ENCODE results near the gene PNMA6F.

The PNMA6F gene

DNA sequence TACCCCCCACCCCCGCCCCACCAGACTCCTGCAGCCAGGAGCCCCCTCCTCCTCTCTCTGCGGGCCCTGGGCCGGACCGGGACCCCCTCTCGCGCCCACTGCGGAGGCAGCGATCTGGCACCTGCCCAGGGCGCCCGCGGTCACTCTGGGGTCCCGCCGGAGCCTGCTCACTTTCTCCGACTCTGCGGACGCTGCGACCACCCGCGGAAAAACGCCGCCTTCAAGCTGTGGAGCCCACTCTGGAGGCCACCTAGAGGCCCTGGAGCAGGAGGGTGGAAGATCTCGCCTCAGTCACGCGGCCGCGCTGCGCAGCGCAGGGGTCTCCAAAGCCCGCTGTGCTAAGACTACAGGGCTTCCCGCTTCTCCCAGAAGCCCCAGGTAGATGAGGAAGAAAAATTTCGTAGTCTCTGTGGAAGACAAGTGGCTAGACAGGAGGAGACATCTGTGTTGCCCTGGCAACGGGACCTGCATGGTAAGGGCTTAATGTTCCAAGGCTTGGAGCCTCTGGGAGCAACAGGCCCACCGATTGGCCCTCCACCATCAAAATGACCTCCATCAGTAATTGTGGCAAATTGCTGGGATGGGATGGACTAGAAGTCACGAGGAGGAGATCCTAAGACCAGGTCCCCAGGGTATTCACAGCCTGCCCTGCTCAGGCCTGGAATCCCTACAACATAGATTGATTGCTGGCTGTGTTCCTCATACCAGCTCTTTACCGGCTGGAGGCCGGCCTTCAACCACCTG, at the start of gene PNMA6F:
TSS of gene PNMA6F (minus strand) at position 387 of the 744 bp plus-strand sequence. CDS start 1,093 bp downstream, outside the sequence.
- DNase-seq (ENCODE audit: low read depth in 4 of 4, low spot score in 1 of 4): no peak

DNA sequence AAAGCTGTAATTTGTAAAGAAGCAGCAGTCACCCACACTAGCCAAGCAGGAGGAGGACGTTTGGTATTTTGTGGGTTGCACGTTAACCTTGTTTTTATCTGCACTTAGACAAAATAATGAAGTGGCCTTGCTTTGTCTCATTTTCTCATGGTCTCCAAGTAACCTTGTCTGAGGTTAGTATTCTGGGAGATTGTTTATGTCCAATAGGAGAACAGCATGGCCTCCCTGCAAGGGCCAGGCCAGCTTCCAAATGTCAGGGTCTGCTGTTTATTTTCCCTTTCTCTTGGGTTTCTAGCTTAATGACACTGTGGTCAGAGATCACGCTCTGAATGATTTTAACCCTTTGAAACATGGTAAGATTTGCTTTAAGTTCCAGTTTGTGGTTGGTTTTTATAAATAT, 49.7 kb upstream of the PNMA6F start:
- DNase-seq (ENCODE audit: low read depth in 4 of 4, low spot score in 1 of 4): no peak

DNA sequence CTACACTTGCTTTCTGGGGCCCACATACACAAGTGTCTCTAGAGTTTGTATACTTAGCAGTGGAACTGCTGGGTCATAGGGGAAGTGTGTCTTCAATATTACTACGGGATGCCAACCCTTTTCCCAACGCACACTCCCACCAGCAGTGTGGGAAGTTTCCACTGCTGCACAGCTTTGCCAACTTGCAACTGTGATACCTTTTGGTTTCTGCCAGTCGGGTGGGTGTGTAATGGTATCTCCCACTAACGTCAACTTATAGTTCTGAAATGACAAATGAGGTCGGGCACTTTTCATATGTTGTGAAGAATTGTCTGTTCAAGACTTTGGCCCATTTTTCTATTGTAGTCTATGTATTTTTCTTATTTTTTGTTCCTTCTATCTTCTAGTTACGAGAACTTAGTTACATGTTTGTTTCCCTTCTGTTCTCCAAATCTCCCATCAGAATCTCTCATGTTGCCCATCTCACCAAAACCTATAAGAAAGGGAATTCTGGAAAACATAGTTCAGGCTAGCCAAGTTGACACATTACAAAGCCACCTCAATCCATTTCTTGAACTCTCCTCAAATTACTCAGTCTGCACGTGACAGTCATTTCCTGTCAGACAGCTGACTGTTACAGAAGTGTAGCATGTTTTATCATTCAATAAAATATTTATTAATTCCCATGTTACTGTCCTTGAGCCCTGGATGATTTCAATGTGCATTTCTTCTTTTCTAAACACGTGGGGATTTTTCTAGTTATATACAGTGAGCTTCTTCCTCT, 48.9 kb upstream of the PNMA6F start:
- no peak for DNase-seq (ENCODE audit: low read depth in 4 of 4, low spot score in 1 of 4)

DNA sequence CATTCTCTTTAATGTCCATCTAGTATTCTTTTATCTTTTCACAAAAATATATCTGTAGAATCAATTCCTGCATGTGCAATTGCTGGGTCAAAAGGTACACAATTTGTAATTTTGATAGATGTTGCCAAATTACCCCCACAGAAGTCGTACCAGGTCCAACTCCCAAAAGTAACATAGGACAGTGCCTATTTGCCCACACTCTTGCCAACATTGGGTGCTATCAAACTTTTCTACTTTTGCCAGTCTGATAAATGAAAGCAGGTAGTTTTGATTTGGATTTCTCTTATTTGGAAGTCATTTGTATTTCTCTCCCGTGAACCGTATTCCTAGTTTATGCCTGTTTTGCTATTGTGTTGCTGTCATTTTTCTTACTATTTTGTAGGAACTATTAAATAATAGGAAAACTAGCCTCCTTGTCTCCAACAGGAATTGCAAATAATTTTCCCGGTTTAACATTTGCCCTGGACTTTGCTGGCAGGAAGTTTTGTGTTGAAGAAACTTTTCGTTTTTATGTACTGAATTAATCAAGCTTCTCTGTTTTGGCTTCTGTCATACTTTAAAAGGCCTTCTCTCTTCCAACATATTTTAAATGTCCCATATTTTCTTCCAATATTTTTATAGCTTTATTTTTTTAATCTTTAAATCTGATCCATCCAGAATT, 45.4 kb upstream of the PNMA6F start:
- no peak for DNase-seq (ENCODE audit: low read depth in 4 of 4, low spot score in 1 of 4)

DNA sequence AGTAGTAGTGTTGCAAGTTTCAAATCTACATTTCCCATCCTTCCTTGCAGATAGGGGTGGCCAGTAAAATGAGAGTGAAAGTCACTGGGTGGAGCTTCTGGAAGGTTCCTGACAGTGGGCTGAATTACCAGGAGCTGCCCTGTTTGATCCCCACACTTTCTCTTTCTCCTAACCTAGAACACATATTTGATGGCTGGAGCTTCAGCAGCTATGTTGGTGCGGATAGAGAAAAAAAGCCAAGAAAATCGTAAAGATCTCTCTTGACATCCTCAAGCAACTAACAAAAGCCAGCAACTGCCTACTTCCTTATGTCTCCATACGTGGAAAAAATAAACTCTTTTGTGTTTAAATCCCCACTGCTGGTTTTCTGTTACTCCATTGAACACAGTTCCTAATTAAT, 44.6 kb upstream of the PNMA6F start:
- DNase-seq (ENCODE audit: low read depth in 4 of 4, low spot score in 1 of 4): no peak

DNA sequence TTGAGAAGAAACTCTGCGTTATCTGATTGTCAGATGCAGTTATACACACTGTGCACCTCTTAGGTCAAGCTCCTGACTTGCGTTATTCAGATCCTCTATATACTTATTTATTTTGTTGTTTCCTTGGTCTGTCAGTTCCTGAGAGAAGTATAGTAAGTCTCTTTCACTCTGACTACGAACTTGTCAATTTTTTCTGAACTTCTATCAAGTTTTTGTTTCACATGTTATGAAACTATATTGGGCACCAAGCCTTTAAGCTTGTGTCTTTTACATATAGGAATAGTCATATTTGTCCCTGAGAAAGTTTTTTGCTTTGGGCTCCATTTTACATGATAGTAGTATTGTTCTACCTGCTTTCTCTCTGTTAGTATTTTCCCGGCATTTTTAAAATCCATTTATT, 44.1 kb upstream of the PNMA6F start:
- DNase-seq (ENCODE audit: low read depth in 4 of 4, low spot score in 1 of 4): no peak

DNA sequence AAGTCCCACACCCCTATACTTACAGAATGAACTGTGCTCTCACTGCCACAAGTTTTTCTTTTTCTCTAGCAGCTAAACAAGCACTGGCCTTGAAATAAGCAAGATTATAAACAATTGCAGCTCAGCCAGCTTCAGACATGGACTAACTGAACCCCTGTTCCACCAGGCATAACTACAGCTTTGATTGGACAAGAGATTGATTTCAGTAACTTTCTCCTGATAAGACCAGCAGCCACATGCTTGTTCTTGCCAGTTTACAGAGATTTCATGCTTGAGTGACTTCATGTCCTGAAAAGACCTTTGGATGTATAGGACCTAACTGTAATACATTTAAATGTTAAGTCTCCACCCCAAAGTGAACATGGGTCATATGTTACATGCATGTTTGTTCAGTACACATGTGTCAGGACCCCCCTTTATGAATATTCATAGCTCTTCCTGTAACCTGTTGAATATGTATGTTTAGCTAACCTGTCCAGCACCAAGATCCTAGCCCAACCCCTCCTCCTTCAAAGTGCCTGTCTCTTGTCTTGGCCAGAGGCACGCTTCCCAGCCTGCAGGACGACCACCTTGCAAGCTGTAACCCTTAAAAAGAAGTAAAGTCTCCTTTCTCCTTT, 40.3 kb upstream of the PNMA6F start:
- no peak for DNase-seq (ENCODE audit: low read depth in 4 of 4, low spot score in 1 of 4)

DNA sequence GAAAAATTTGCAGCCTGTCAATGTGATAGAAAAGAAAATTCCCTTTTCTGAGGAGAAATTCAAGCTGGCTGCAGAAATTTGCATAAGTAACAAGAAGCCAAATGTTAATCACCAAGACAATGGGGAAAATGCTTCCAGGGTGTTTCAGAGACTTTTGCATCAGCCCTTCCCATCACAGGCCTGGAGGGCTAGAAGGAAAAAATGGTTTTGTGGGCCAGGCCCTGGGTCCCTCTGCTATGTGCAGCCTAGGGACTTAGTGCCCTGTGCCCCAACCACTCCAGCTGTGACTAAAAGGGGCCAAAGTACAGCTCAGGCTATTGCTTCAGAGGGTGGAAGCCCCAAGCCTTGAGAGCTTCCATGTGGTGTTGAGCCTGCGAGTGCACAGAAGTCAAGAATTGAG, 36.3 kb upstream of the PNMA6F start:
- no peak for DNase-seq (ENCODE audit: low read depth in 4 of 4, low spot score in 1 of 4)

DNA sequence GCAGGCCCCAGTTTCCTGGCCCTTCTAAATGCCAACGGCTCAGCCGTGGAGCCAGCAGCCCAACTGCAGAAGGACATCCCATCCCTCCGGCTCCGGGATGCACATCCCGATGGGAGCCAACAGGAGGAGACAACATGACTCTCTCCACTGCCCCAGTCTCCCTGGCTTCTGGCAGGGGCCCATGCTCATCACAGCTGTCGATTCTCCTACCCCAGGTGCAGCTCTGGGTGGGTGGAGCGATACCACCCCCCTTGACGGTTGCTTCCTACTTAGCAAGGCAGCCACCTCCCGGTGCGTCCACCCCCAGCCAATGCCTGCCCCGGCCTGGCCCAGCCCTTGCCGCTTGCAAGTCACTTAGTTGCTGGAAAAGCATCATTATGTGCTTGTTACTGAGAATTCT, 31.8 kb upstream of the PNMA6F start:
- no peak for DNase-seq (ENCODE audit: low read depth in 4 of 4, low spot score in 1 of 4)

DNA sequence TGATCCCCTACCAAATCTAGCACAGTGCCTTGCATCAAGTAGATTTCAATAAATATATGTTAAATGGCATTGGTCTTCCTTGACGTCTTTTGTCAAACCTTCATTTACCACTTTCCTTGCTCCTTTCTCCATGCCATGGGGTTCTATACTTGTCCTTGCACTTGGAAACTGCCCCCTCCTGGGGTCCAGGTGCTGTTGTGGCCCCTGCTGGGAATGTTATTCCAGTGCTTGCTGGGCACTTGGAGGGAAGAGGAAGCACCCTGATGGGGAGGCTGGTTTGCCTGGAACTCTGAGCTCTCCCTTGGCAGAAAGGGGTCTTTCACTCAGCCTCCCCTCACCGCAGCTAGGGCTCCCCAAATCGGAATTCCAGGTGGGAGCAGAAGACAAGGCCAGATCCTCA, 31.3 kb upstream of the PNMA6F start:
- no peak for DNase-seq (ENCODE audit: low read depth in 4 of 4, low spot score in 1 of 4)

DNA sequence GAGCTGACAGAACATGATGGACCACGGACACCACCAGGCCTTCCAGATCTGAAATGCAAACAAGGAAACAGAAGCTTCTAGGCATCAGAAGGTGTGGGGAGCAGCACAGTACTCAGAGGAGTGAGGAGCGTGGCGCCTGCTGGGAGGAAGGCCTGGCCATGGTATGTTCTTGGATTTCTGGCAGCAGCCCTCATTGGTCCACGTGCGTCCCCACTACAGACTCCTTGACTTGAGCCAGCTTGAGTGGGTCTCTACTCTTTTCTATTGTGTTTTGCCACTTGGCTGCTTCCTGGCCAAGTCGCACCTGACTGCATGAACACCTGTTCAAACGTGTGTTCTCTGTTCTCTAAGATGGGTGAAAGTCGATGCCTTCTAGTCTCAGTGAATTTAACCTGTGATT, 30.4 kb upstream of the PNMA6F start:
- DNase-seq (ENCODE audit: low read depth in 4 of 4, low spot score in 1 of 4): no peak

DNA sequence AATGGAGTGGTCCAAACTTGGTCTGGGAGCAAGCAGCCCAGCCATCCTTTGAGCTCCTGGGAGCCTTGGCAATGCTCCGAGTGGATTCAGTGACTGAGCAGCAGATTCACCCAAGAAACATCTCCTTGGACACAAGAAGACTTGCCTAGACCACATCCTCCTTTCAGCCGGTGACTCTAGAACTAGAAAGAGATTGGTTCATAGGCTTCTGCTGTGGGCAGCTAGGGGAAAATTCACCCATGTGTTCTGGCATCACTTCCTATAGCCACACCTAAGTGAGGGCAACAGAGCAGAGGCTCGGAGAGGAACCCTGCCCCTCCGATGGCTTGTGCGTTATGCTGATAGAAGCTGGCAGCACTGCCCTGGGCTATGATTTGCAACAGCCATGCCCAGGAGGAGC, 28.4 kb upstream of the PNMA6F start:
- DNase-seq (ENCODE audit: low read depth in 4 of 4, low spot score in 1 of 4): no peak

DNA sequence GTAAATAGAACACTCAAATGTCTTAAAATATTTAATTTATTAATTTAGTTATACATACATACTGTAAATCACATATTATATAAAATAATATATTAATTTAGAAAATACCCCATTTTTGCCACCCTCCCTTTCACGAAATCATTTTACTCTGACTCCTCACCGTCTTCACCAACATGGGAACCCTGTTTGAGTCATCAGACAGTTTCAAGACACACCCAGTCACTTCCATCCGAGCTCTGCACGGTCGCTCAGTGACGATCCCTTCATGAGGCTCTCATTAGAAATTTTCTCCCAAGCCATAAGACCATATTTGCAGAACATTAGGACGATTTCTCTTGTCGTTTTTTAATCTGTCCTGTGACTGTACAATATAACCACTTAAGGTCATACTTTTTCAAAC, 26.9 kb upstream of the PNMA6F start:
- DNase-seq (ENCODE audit: low read depth in 4 of 4, low spot score in 1 of 4): no peak

DNA sequence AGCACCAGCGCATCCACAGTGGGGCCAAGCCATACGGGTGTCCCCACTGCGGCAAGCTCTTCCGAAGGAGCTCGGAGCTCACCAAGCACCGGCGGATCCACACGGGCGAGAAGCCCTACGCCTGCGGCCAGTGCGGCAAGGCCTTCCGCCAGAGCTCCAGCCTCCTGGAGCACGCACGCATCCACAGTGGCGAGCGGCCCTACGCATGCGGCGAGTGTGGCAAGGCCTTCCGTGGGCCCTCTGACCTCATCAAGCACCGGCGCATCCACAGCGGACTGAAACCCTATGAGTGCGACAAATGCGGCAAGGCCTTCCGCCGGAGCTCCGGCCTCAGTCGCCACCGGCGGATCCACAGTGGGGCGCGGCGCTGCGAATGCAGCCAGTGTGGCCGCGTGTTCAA, 26.0 kb upstream of the PNMA6F start:
- no peak for DNase-seq (ENCODE audit: low read depth in 4 of 4, low spot score in 1 of 4)

DNA sequence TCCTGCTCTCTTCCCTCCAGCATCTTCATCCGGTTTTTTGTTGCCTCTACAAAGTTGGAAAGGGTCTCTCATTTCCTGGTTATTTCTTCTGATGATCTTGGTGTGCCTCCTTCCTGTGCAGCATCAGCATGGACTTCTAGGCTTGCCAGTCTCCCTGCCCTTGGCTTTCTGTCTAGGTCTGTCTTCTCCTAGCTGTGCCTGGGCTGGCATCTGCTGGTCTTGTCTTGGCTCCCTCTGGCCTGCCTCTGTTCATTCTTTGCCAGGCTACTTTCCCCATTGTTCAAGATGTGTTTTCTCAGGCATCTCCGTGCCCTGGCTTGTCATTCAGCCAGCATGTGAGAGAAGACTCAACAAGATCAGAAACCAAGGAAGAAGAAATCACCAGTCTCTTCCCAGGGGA, 22.1 kb upstream of the PNMA6F start:
- DNase-seq (ENCODE audit: low read depth in 4 of 4, low spot score in 1 of 4): no peak

DNA sequence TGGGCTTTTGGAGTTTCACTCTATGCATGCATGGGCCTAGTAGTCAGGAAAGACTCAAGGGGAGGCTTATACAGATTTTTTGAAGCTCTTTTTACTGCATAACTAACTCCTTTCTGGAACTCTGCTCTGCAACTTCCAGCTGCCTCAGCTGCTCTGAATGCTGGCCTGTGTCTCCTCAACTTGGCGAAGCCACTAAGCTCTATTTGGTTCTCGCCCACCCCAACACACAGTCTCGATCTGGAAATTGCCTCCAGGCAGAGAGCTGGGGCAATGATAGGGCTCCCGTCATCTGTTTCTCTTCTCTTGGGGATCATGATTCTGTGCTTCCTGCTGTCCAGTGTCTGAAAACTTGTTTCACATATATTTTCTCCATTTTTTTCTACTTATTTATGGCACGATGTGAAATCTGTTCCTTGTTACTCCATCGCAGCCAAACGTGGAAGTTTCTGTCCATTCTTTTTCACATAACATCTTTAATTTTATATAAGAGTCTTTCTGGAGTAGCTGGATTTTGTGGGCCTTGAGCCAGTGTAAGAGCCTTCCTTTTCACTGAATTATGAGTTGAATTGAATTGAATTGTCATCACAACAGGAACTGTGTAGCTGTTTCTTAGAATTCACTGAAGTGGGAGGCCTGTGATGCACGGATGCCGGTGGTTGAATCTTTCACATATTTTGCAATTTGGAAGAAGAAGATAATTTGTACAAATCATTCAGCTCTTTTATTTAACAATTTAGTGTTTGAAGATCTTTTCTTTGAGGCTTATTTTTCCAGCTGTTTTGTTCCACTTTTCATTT, 21.4 kb upstream of the PNMA6F start:
- no peak for DNase-seq (ENCODE audit: low read depth in 4 of 4, low spot score in 1 of 4)

DNA sequence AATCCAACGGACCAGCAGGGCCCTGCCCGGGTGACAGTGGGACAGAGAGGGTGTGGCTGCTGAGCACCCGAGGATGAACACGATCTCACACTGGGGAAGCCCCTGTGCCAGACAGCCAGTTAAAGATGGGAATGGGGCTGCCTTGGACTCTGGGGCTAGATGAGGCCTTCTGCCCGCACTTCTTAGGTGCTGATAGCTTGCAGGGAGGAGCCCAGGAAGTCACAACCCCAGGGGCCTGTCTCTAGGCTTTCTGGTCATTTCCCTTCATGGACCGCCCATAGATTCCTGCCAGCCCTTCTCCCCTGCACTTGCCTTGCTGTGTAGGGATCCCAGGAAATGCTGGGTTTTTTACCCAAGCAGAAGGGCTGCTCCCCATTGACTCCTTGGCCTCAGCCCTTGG, 18.5 kb upstream of the PNMA6F start:
- DNase-seq (ENCODE audit: low read depth in 4 of 4, low spot score in 1 of 4): no peak

DNA sequence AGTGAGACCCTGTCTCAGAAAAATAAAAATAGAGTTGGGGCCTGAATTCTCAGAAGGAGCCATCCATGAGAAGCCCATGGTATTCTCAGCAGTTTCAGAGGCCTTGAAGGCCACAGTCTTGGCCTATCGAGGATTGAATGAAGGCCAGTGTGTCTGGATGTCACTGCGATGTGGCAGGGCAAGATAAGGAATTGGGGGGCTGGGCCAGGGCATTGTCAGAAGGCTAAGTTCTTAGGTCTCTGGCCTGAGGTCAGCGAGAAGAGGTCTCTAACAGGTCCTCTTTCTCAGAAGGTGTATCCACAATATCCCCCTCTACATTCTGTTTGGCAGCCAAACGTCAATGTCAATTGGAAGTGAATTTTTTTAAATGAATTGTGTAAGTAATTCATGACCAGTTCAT, 18.1 kb upstream of the PNMA6F start:
- DNase-seq (ENCODE audit: low read depth in 4 of 4, low spot score in 1 of 4): no peak

DNA sequence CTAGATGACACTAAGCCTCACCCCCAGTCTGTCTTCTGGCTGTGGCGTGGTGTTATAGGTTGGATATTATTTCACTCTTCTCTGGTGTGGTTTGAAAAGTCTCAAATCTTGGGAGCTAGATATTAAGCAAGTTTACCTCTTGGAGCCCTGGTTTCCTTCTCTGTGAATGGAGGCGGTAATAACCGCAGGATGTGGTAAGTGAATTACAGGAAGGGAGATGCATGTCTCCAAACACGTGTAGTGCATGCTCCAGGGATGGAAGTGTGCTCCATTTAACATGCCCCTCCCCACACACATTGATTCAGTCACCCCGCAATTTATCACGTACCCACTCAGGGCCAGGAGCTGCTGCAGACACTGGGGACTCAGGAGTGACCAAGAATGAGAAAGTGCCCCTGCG, 17.3 kb upstream of the PNMA6F start:
- no peak for DNase-seq (ENCODE audit: low read depth in 4 of 4, low spot score in 1 of 4)

DNA sequence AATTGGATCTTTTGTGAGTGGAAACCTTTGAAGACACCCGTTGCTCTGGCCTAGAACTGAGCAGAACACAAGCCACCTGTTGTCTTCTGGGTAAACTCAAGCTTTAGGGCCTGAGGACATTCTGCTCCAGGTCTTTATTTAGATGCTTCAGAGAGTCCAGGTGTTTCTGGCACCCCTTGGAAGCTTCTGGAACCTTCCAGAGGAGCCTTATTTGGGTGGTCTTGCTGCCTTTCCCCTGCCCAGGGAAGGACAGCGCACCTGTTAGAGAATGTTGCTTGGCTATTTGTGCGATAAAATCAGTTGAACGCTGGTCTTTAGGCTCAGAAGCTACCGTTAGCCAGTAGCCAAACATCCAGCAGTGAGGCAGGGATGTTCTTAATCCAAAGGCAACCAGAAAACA, 15.4 kb upstream of the PNMA6F start:
- DNase-seq (ENCODE audit: low read depth in 4 of 4, low spot score in 1 of 4): no peak

All from stimulated activated CD4-positive, alpha-beta T cell treated with anti-CD3 and anti-CD28 coated beads, Interleukin-1b, Interleukin-23, amount 100 ng/mL, for 24 hours (primary cell).